NCI-H2081 treated with DMSO at 0.1 percent for 48 hours (cell line): ENCODE results near the gene DPM3.
"Not testable (repeated sequence)": the region's sequence is repeated elsewhere in the genome, so short reads cannot be mapped to it uniquely, and the experiment has no call there.

Source experiments
- DNase-seq: peaks from one replicate; lab custom pipeline; 2025; lab: John Stamatoyannopoulos, UW

DPM3 gene

GRCh38 chr1:155125511-155125945, 14.8 kb downstream of the DPM3 start:
- DNase-seq, result no peak

GRCh38 chr1:155124503-155125463, 15.5 kb downstream of the DPM3 start:
- no peak for DNase-seq

- DNase-seq, result no peak
Observed at GRCh38 chr1:155123801-155124200, 16.5 kb downstream of the DPM3 start.

GRCh38 chr1:155122308-155122707, 18.0 kb downstream of the DPM3 start:
- DNase-seq, result no peak

- DNase-seq, result no peak
Observed at GRCh38 chr1:155121249-155121648, 19.1 kb downstream of the DPM3 start.

GRCh38 chr1:155120253-155120652, 20.1 kb downstream of the DPM3 start:
- no peak for DNase-seq

- not testable (repeated sequence) for DNase-seq
Observed at GRCh38 chr1:155118090-155118489, 22.2 kb downstream of the DPM3 start.

GRCh38 chr1:155117610-155118009, 22.7 kb downstream of the DPM3 start:
- DNase-seq, result no peak

- DNase-seq, result no peak
Observed at GRCh38 chr1:155116113-155116764, 24.1 kb downstream of the DPM3 start.

- no peak for DNase-seq
Observed at GRCh38 chr1:155113450-155113980, 26.8 kb downstream of the DPM3 start.

- DNase-seq, result no peak
Observed at GRCh38 chr1:155110826-155111225, 29.5 kb downstream of the DPM3 start.

GRCh38 chr1:155110381-155110780, 29.9 kb downstream of the DPM3 start:
- no peak for DNase-seq

- no peak for DNase-seq
Observed at GRCh38 chr1:155108296-155108695, 32.0 kb downstream of the DPM3 start.

GRCh38 chr1:155107309-155108264, 32.7 kb downstream of the DPM3 start:
- no peak for DNase-seq

- no peak for DNase-seq
Observed at GRCh38 chr1:155106862-155107261, 33.5 kb downstream of the DPM3 start.

GRCh38 chr1:155105604-155106011, 34.7 kb downstream of the DPM3 start:
- no peak for DNase-seq

GRCh38 chr1:155104605-155105534, 35.5 kb downstream of the DPM3 start:
- no peak for DNase-seq

GRCh38 chr1:155103325-155103724, 37.0 kb downstream of the DPM3 start:
- no peak for DNase-seq

GRCh38 chr1:155099331-155099730, 41.0 kb downstream of the DPM3 start:
- no peak for DNase-seq

GRCh38 chr1:155094622-155094948, 45.7 kb downstream of the DPM3 start:
- no peak for DNase-seq
